ENCODE measurements around the gene CA7.
"Not testable (repeated sequence)": the region's sequence is repeated elsewhere in the genome, so short reads cannot be mapped to it uniquely, and the experiment has no call there.

The CA7 gene

GRCh38 chr16:66847533-66848067 lies 3.4 kb downstream of the CA7 start:
- no peak for DNase-seq

GRCh38 chr16:66848172-66848571 lies 4.0 kb downstream of the CA7 start:
- no peak for DNase-seq

DNA sequence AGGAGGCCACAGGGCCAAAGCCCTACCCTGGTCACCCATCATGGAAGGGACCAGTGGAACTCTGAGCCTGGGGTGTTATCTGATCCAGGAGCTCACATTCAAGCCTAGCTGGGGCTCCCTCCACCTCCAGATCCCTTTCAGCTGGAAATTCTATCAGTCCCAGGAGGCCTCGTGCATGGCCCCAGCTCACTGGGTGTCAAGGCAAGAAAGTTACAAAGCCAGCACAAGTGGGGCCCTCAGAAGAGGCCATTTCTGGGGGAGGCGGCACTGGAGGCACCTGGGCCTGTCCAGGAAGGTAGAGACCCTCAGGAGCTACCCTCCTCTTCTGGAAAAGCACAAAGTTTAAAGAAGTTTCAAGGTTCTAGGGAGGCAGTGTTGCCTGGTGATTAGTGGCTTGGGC lies 4.8 kb downstream of the CA7 start:
- DNase-seq = no peak

DNA sequence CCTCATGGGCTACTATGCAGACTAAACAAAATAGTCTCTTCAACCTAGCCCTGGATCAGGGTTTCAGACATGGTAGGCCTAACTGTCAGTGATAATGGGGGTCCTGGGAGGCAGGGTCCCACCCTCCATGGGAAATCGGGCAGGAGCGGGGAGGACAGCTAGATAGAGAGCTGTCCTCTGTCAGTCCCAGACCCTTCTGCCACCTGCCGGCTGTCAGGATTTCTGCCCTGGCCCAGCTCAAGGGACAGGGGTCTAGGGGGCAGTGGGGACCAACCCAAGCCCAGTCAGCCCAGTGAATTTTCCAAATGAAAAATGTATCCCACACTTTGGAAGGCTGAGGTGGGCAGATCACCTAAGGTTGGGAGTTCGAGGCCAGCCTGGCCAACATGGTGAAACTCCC lies 5.3 kb downstream of the CA7 start:
- no peak for DNase-seq

- DNase-seq = no peak
These were observed 6.1 kb downstream of the CA7 start for GRCh38 chr16:66850115-66850815.

- no peak for DNase-seq
These were observed 7.2 kb downstream of the CA7 start for GRCh38 chr16:66851166-66851964.

- DNase-seq = no peak
These were observed 9.3 kb downstream of the CA7 start for GRCh38 chr16:66853261-66854139.

DNA sequence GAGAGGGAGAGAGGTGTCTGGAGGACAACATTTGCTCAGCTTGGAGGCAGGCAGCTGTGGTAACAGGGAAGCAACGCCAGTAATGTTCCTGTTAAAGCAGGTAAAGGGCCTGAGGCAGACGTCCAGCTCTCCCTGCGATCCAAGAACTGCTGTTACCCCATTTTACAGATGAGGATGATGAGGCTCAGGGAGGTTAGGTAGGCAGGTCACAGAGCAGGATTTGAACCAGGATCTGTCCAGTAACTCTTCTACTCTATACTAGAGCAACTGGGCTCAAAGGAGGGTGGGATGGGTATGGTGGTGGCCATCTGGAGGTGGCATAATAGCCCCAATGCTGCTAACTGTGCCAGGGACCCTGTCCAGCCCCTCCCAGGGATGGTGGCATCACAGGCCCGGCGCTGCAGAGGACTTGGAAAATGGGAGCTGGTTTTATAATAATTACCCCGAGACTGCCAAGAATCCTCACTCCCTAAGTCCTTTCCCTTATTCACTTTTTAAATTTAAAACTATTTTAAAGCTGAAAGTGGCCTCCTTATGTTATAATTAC lies 12.0 kb downstream of the CA7 start:
- DNase-seq = no peak

- no peak for DNase-seq
These were observed 12.6 kb downstream of the CA7 start for GRCh38 chr16:66856801-66857200.

GRCh38 chr16:66857437-66857836 lies 13.2 kb downstream of the CA7 start:
- no peak for DNase-seq

GRCh38 chr16:66858740-66859396 lies 14.7 kb downstream of the CA7 start:
- no peak for DNase-seq

- no peak for DNase-seq
These were observed 15.3 kb downstream of the CA7 start for GRCh38 chr16:66859397-66860068.

GRCh38 chr16:66862023-66862520 lies 17.9 kb downstream of the CA7 start:
- DNase-seq = no peak

DNA sequence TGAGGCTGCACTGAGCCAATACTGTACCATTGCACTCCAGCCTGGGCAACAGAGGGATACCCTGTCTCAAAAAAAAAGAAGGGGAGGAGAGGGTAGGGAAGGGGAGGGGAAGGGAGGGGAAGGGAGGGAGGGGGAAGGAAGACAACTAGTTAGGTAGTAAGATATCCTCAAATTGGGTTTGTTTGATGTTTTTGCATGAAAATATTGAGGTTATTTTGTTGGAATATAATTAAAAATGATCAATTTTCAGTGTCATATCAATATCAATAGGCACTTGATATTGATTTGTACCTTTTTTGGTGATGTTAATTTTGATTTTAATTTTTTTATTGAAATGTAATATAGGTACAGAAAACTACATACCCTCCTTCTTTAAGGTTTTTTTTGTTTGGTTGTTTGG lies 19.5 kb downstream of the CA7 start:
- DNase-seq = no peak

- no peak for DNase-seq
These were observed 25.2 kb downstream of the CA7 start for GRCh38 chr16:66869424-66869823.

- DNase-seq = not testable (repeated sequence)
These were observed 27.1 kb downstream of the CA7 start for GRCh38 chr16:66871363-66871762.

GRCh38 chr16:66871840-66872239 lies 27.6 kb downstream of the CA7 start:
- no peak for DNase-seq

DNA sequence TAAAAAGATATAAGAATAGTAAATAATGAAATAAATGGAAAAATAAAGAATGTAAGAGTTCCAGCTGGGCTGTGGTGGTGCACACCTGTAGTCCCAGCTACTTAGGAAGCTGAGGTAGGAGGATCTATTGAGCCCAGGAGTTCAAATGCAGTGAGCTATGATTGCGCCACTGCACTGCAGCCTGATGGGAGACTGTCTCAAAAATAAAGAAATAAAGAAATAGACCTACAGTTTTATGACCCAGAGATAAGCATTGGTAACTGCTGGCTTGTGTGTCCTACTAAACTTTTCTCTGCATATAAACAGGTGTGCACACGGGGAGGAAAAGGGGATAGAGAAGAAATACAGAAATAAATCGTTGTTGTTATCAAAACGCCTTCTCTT lies 28.3 kb downstream of the CA7 start:
- DNase-seq = peak; percentile 25 to 26

GRCh38 chr16:66872943-66873684 lies 28.9 kb downstream of the CA7 start:
- peak; percentile 99 to 100 for DNase-seq

- DNase-seq = no peak
These were observed 29.5 kb downstream of the CA7 start for GRCh38 chr16:66873685-66874055.

Data from AML-193 (cell line).